Measurements from ENCODE around the gene MKRN2OS. TPM values are rescaled to one million over a fixed set of nuclear protein-coding genes. Genes with fewer than 3 reads are reported as not detected.
A peak's percentile ranks its signal among the peaks of the same experiment; 100 is the strongest.

Gene MKRN2OS
- total and polyA plus RNA-seq, 4 donors, result 0.06 to 0.42 (median 0.17) TPM

- no peak for DNase-seq (ENCODE audit: low spot score)
Measured at GRCh38 chr3:12556314-12556689, 11.0 kb upstream of the MKRN2OS start.

GRCh38 chr3:12553921-12554391, 8.7 kb upstream of the MKRN2OS start:
- Histone ChIP-seq H3K36me3 (ENCODE audit: control insufficient read depth in 4 of 4, insufficient read depth in 3 of 4, low read depth in 1 of 4, low read length in 3 of 4) (no peaks in the 10 kb centered on the region), H3K27me3 (ENCODE audit: control insufficient read depth in 4 of 4, insufficient read depth in 4 of 4, low read length in 3 of 4) (peaks cover 0 to 2% (median 0%) of the 10 kb centered on the region in 4 donors), H3K4me1 (ENCODE audit: control insufficient read depth in 4 of 4, insufficient read depth in 4 of 4, low read length in 3 of 4) (peaks cover 0 to 23% (median 18%) of the 10 kb centered on the region in 4 donors), H3K9ac (ENCODE audit: low read depth in 1 of 2, low read length in 2 of 2) (peak overlapping the region in 1 of 2 donors; percentile 15), H3K4me3 (ENCODE audit: low read depth in 1 of 3, low read length in 3 of 3) (peak overlapping the region; percentile 39 to 53 (median 42)), H3K27ac (ENCODE audit: low read depth in 1 of 2, low read length in 2 of 2) (no peak overlapping the region), H3K9me3 (ENCODE audit: control insufficient read depth in 4 of 4, low read length in 3 of 4) (no peaks in the 10 kb centered on the region)
- no peak for TF ChIP-seq YY1 (IDR thresholded peaks at IDR 0.05)
- TF ChIP-seq FOXA1 (IDR thresholded peaks at IDR 0.05), result no peak
- TF ChIP-seq CTCF (IDR thresholded peaks at IDR 0.05; ENCODE audit: low read depth, low read length, missing input control), result no peak
- no peak for TF ChIP-seq JUND (IDR thresholded peaks at IDR 0.05)
- no peak for TF ChIP-seq EGR1 (IDR thresholded peaks at IDR 0.05; ENCODE audit: low read depth in 2 of 2)
- no peak for TF ChIP-seq ZBTB33 (IDR thresholded peaks at IDR 0.05)
- no peak for TF ChIP-seq SP1 (IDR thresholded peaks at IDR 0.05)
- no peak for TF ChIP-seq TAF1 (conservative IDR thresholded peaks at IDR 0.05)
- no peak for TF ChIP-seq NR2F2 (IDR thresholded peaks at IDR 0.05)
- no peak for TF ChIP-seq HNF4G (IDR thresholded peaks at IDR 0.05)
- no peak for TF ChIP-seq FOXA2 (IDR thresholded peaks at IDR 0.05)
- TF ChIP-seq RXRA (IDR thresholded peaks at IDR 0.05), result no peak
- TF ChIP-seq HNF4A (conservative IDR thresholded peaks at IDR 0.05), result no peak
- peak; percentile 57 for DNase-seq (ENCODE audit: low spot score)
- 6% methylated on average over 26 of the region's 26 CpGs for WGBS

More at GRCh38 chr3:12556314-12556689, 11.0 kb upstream of the MKRN2OS start:
- no peaks in the 10 kb centered on the region for H3K36me3 ChIP-seq (ENCODE audit: control insufficient read depth in 4 of 4, insufficient read depth in 3 of 4, low read depth in 1 of 4, low read length in 3 of 4)
- no peaks in the 10 kb centered on the region for H3K9me3 ChIP-seq (ENCODE audit: control insufficient read depth in 4 of 4, low read length in 3 of 4)
- H3K27me3 ChIP-seq (ENCODE audit: control insufficient read depth in 4 of 4, insufficient read depth in 4 of 4, low read length in 3 of 4), result peaks cover 0 to 2% (median 0%) of the 10 kb centered on the region in 4 donors
- peak overlapping the region; percentile 97 to 100 for H3K27ac ChIP-seq (ENCODE audit: low read depth in 1 of 2, low read length in 2 of 2)
- TF ChIP-seq SP1 (IDR thresholded peaks at IDR 0.05), result no peak
- no peak for TF ChIP-seq TAF1 (conservative IDR thresholded peaks at IDR 0.05)
- no peak for TF ChIP-seq FOXA1 (IDR thresholded peaks at IDR 0.05)
- TF ChIP-seq NR2F2 (IDR thresholded peaks at IDR 0.05), result no peak
- no peak for TF ChIP-seq HNF4G (IDR thresholded peaks at IDR 0.05)
- TF ChIP-seq MAX (IDR thresholded peaks at IDR 0.05), result no peak
- H3K4me3 ChIP-seq (ENCODE audit: low read depth in 1 of 3, low read length in 3 of 3), result peak overlapping the region; percentile 86 to 99 (median 93)
- H3K4me1 ChIP-seq (ENCODE audit: control insufficient read depth in 4 of 4, insufficient read depth in 4 of 4, low read length in 3 of 4), result peaks cover 0 to 39% (median 26%) of the 10 kb centered on the region in 4 donors
- 3% methylated on average over 8 of the region's 8 CpGs for WGBS
- peak overlapping the region; percentile 51 to 76 for H3K9ac ChIP-seq (ENCODE audit: low read depth in 1 of 2, low read length in 2 of 2)

Data from liver (tissue), 9 donors.